NOMO-1 (cell line): ENCODE data around the gene SNTG2.
"Not testable (repeated sequence)": the region's sequence is repeated elsewhere in the genome, so short reads cannot be mapped to it uniquely, and the experiment has no call there.

Source experiments
- DNase-seq, 2 experiments: peaks; one replicate each; lab custom pipeline; 2025; ENCODE audit not compliant: unreplicated experiment in 2 of 2; lab: John Stamatoyannopoulos, UW

The SNTG2 gene

GRCh38 chr2:950080-950966 is at the start of gene SNTG2:
SNTG2 (plus strand) TSS chr2:950849; CDS start chr2:950997, 148 bp downstream.
- DNase-seq, result no peak

- DNase-seq, result no peak
Observed at GRCh38 chr2:902584-902983, 48.1 kb upstream of the SNTG2 start.

GRCh38 chr2:903223-903900 is 47.3 kb upstream of the SNTG2 start:
- no peak for DNase-seq

GRCh38 chr2:904246-905024 is 46.2 kb upstream of the SNTG2 start:
- DNase-seq, result no peak

- no peak for DNase-seq
Observed at GRCh38 chr2:905091-905832, 45.4 kb upstream of the SNTG2 start.

- DNase-seq, result no peak
Observed at GRCh38 chr2:905833-906140, 44.9 kb upstream of the SNTG2 start.

GRCh38 chr2:907706-908105 is 42.9 kb upstream of the SNTG2 start:
- DNase-seq, result no peak

GRCh38 chr2:908568-908967 is 42.1 kb upstream of the SNTG2 start:
- no peak for DNase-seq

GRCh38 chr2:909764-910379 is 40.8 kb upstream of the SNTG2 start:
- not testable (repeated sequence) for DNase-seq

GRCh38 chr2:910698-911097 is 40.0 kb upstream of the SNTG2 start:
- no peak for DNase-seq

GRCh38 chr2:915979-916378 is 34.7 kb upstream of the SNTG2 start:
- DNase-seq, result no peak

GRCh38 chr2:916935-917334 is 33.7 kb upstream of the SNTG2 start:
- DNase-seq, result no peak

GRCh38 chr2:919672-920071 is 31.0 kb upstream of the SNTG2 start:
- DNase-seq, result no peak

GRCh38 chr2:920573-920972 is 30.1 kb upstream of the SNTG2 start:
- DNase-seq, result no peak

GRCh38 chr2:920999-921398 is 29.6 kb upstream of the SNTG2 start:
- no peak for DNase-seq

- no peak for DNase-seq
Observed at GRCh38 chr2:922185-922584, 28.5 kb upstream of the SNTG2 start.

GRCh38 chr2:923832-924601 is 26.6 kb upstream of the SNTG2 start:
- no peak for DNase-seq

GRCh38 chr2:924701-925100 is 25.9 kb upstream of the SNTG2 start:
- no peak for DNase-seq

- no peak for DNase-seq
Observed at GRCh38 chr2:925309-925708, 25.3 kb upstream of the SNTG2 start.

- DNase-seq, result no peak
Observed at GRCh38 chr2:925711-926110, 24.9 kb upstream of the SNTG2 start.
